Smooth muscle cell (in vitro differentiated cells): ENCODE data around the gene LEKR1. TPM values are rescaled to one million over a fixed set of nuclear protein-coding genes. Genes with fewer than 3 reads are reported as not detected.

ENCODE experiments used
- DNase-seq: peaks from one replicate; lab custom pipeline; 2025; ENCODE audit not compliant: unreplicated experiment; lab: John Stamatoyannopoulos, UW
- H2AFZ ChIP-seq: fragments of 200-600 bp; sonication (generic); 2 replicates; pipeline ENCODE4 v1.6.0; 2016; ENCODE audit warnings: antibody characterized with exemption, low read depth, mild to moderate bottlenecking
- H3F3A ChIP-seq: fragments of 200-600 bp; sonication (generic); 2 replicates; pipeline ENCODE4 v1.6.0; 2017; ENCODE audit warnings: antibody characterized with exemption, low read depth
- H3K27ac ChIP-seq: fragments of 200-600 bp; sonication (generic); 2 replicates; pipeline ENCODE4 v1.5.1; 2016; ENCODE audit warnings: low read depth, mild to moderate bottlenecking
- H3K27me3 ChIP-seq: fragments of 200-600 bp; sonication (generic); 2 replicates; pipeline ENCODE4 v1.6.1; 2016; ENCODE audit warnings: low read depth, mild to moderate bottlenecking
- H3K36me3 ChIP-seq: fragments of 200-600 bp; sonication (generic); 2 replicates; pipeline ENCODE4 v1.5.1; 2016; ENCODE audit warnings: low read depth
- H3K4me1 ChIP-seq: fragments of 200-600 bp; sonication (generic); 2 replicates; pipeline ENCODE4 v1.5.1; 2016; ENCODE audit warnings: low read depth
- H3K4me2 ChIP-seq: fragments of 200-600 bp; sonication (generic); 2 replicates; pipeline ENCODE4 v1.6.0; 2016; ENCODE audit warnings: mild to moderate bottlenecking
- H3K4me3 ChIP-seq: fragments of 200-600 bp; sonication (generic); 2 replicates; pipeline ENCODE4 v1.5.1; 2016; ENCODE audit warnings: mild to moderate bottlenecking
- H3K79me2 ChIP-seq: fragments of 200-600 bp; sonication (generic); 2 replicates; pipeline ENCODE4 v1.6.0; 2016; ENCODE audit warnings: low read depth, mild to moderate bottlenecking
- H3K9ac ChIP-seq: fragments of 200-600 bp; sonication (generic); 2 replicates; pipeline ENCODE4 v1.6.0; 2016; ENCODE audit warnings: low read depth
- H3K9me3 ChIP-seq: fragments of 200-600 bp; sonication (generic); replicated peaks from 2 replicates; pipeline ENCODE4 v1.5.1; 2016; ENCODE audit warnings: low read depth
- H4K20me1 ChIP-seq: fragments of 200-600 bp; sonication (generic); 2 replicates; pipeline ENCODE4 v1.6.0; 2016; ENCODE audit warnings: low read depth
- CTCF ChIP-seq: fragments of 200-600 bp; sonication (generic); IDR thresholded peaks from 2 replicates; pipeline ENCODE4 v1.5.1; 2017; ENCODE audit warnings: borderline replicate concordance, mild to moderate bottlenecking, antibody characterized with exemption; ENCODE audit not compliant: insufficient read depth, poor library complexity, severe bottlenecking
- WGBS: methylation state at CpG from one replicate; pipeline ENCODE4 v1.1.7; 2016; ENCODE audit warnings: low lambda C conversion rate; 5-methylcytosine and 5-hydroxymethylcytosine counted together
- polyA plus RNA-seq: library from polyadenylated mRNA; unstranded; fragments of >200 nt; fragmentation: Nextera tagmentation; extraction: Ambion mirVana; gene quantifications from 2 replicates; pipeline ENCODE4 v1.2.1, GENCODE V29; 2016
- total RNA-seq: library from RNA; depleted of rRNA; stranded (reverse); fragments of >200 nt; gene quantifications from 2 replicates; pipeline ENCODE4 v1.2.3, GENCODE V29; 2014

LEKR1 gene
- total and polyA plus RNA-seq, 2 experiments from 2014 or later: 1.3 to 2.3 TPM

- Histone ChIP-seq H3F3A (peaks cover 8% of the 10 kb centered on the region), H2AFZ (no peak overlapping the region), H3K27ac (peak overlapping the region; percentile 99), H3K4me3 (peak overlapping the region; percentile 49), H3K9me3 (no peaks in the 10 kb centered on the region), H3K79me2 (no peaks in the 10 kb centered on the region), H3K4me1 (peaks cover 19% of the 10 kb centered on the region), H3K27me3 (no peaks in the 10 kb centered on the region), H4K20me1 (no peaks in the 10 kb centered on the region), H3K36me3 (no peaks in the 10 kb centered on the region), H3K9ac (peak overlapping the region; percentile 98), H3K4me2 (peak overlapping the region; percentile 89)
- 3% methylated on average over 64 of the region's 74 CpGs for WGBS
- TF ChIP-seq CTCF: no peak
- DNase-seq: peak; percentile 82
Observed at GRCh38 chr3:156816091-156816793, 9.9 kb upstream of the LEKR1 start.

GRCh38 chr3:156816794-156817645, 9.1 kb upstream of the LEKR1 start:
- H3K27ac ChIP-seq: peak overlapping the region; percentile 99
- TF ChIP-seq CTCF: no peak
- H4K20me1 ChIP-seq: no peaks in the 10 kb centered on the region
- H3K4me1 ChIP-seq: peaks cover 15% of the 10 kb centered on the region
- H3K4me3 ChIP-seq: peak overlapping the region; percentile 49
- H2AFZ ChIP-seq: no peak overlapping the region
- peak; percentile 91 for DNase-seq
- H3K4me2 ChIP-seq: peak overlapping the region; percentile 89
- no peaks in the 10 kb centered on the region for H3K79me2 ChIP-seq
- peak overlapping the region; percentile 98 for H3K9ac ChIP-seq
- H3K27me3 ChIP-seq: no peaks in the 10 kb centered on the region
- WGBS: 1% methylated on average over 68 of the region's 70 CpGs
- H3K9me3 ChIP-seq: no peaks in the 10 kb centered on the region
- H3F3A ChIP-seq: peaks cover 8% of the 10 kb centered on the region
- no peaks in the 10 kb centered on the region for H3K36me3 ChIP-seq

DNA sequence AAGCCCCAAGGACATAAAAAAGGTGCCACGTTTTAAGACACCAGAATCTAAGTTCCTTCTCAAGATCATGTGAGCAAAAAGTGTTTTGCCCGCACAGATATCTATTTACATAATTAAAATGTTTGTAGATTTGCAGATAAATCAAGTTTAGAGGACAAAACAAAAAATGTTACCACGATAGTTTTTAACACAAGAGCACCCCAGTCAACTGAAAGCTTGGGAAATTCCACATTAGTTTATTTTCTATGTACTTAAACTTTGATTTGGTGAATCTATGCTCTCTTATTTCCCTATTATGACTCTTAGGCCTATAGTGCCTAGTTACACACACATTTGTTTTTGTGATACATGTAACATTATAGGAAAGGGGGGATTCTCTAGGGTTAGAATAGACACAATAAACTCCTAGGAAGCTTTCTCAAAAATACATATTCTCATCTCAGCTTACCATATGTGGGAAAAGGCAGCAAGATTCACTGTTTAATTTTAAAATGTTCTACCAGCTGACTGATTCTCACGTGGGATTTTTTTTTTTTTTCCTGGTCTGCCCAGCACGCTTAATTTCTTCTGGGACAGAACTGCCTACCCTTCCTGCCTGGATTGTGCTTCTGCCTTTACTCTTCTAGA, 8.4 kb upstream of the LEKR1 start:
- Histone ChIP-seq H3K27me3 (no peaks in the 10 kb centered on the region), H3K9ac (peak overlapping the region; percentile 98), H3K27ac (peak overlapping the region; percentile 99), H2AFZ (no peak overlapping the region), H3K79me2 (no peaks in the 10 kb centered on the region), H3K4me3 (peak overlapping the region; percentile 49), H4K20me1 (no peaks in the 10 kb centered on the region), H3K4me2 (peak overlapping the region; percentile 89), H3F3A (peaks cover 8% of the 10 kb centered on the region), H3K4me1 (peaks cover 15% of the 10 kb centered on the region), H3K9me3 (no peaks in the 10 kb centered on the region), H3K36me3 (no peaks in the 10 kb centered on the region)
- DNase-seq: no peak
- TF ChIP-seq CTCF: no peak
- 56% methylated on average over 5 of the region's 5 CpGs for WGBS
